Fibroblast of skin of left biceps (primary cell): Measurements from ENCODE around the gene ELANE.
A peak's percentile ranks its signal among the peaks of the same experiment; 100 is the strongest.
"Not testable (repeated sequence)": the region's sequence is repeated elsewhere in the genome, so short reads cannot be mapped to it uniquely, and the experiment has no call there.

Experiments used
- DNase-seq, 2 experiments: peaks; one replicate each; pipeline ENCODE4 v3.0.0-alpha.2; 2013; ENCODE audit warnings: low read depth in 2 of 2

Gene ELANE

DNA sequence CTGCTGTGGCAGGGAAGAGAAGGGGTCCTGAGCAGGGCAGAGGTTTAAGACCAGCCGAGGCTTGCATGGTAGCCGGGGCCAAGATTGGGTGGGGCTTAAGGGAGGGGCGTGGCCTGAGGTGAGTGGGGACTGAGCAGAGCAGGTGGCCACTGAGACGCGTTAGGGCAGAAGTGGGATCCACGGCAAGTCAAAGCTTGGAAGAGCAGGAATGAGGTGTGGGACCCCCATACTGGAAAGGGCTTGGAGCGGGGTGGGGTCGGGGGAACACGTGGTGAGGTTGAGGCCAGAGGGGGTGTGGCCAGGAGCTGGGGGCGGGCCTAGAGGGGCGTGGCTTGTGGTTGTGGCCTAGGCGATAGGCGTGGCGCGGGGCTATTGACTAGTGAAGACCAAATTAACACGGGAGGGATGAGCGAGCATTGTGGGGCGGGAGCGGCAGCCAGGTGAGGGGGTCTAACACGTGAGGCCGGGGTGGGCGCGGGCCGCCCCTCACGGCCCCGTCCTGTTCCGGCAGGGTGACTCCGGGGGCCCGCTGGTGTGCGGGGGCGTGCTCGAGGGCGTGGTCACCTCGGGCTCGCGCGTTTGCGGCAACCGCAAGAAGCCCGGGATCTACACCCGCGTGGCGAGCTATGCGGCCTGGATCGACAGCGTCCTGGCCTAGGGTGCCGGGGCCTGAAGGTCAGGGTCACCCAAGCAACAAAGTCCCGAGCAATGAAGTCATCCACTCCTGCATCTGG, 10.6 kb downstream of the ELANE start:
- no peak for DNase-seq

DNA sequence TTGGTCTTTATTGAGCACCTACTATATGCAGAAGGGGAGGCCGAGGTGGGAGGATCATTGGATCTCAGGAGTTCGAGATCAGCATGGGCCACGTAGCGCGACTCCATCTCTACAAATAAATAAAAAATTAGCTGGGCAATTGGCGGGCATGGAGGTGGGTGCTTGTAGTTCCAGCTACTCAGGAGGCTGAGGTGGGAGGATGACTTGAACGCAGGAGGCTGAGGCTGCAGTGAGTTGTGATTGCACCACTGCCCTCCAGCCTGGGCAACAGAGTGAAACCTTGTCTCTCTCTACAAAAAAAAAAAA, 11.2 kb downstream of the ELANE start:
- no peak for DNase-seq

DNA sequence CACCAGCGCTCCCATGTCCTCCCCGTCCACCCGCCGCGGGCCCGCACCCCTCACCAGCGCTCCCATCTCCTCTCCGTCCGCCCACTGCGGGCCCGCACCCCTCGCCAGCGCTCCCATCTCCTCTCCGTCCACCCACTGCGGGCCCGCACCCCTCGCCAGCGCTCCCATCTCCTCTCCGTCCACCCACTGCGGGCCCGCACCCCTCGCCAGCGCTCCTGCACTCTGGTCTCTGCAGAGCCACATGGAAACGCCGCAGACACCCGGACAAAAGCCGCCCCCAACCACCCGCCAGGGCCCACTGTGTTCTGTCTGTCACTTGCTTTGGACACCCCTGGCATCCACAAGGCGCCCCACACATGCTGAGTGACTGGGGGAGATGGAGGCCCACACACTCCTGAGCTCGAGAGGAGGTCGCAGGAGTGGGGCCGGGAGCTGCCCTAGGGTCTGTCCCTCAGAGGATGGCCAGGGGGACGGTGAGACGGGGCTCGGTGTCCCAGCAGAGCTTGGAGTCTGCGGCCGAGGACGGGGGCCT, 14.7 kb downstream of the ELANE start:
- DNase-seq, result no peak

- no peak for DNase-seq
Measured at GRCh38 chr19:867301-867793, 15.2 kb downstream of the ELANE start.

- no peak for DNase-seq
Measured at GRCh38 chr19:867855-868457, 15.9 kb downstream of the ELANE start.

DNA sequence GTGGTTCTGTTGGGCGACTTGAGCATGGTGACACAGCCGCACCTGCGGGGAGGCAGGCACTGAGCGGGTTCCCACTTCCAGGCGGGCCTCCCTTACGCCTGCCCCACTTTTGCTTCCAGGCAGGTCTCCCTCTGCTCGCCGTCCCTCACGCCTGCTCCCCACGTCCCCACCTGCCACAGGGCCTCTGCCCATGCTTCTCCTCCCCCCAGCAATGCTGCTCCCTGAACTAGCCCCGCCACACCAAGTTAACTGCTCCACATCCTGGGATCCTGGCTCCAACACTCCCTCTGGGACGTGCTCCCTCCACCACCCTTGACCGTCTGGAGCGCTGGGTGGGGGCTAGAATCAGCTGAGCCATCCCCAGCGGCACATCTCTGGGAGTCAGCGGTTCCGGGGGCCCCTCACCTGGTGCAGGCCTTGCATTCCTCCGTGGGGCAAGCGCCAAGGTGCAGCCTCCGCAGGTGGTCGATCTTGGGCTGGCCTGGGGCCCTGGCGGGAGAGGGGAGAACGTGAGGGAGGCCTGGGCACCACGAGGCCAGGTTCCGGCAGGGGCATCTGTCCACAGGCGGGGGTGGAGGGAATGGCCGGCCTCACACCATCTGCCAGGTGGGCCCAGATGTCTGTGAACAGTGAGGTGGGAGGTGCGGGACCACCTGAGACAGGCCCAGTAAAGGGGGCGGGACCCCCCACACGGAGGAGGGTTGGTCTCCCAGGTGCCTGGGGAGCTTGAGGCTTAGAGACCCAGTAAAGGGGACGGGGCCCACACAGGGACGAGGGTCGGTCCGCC, 16.5 kb downstream of the ELANE start:
- DNase-seq, result no peak

DNA sequence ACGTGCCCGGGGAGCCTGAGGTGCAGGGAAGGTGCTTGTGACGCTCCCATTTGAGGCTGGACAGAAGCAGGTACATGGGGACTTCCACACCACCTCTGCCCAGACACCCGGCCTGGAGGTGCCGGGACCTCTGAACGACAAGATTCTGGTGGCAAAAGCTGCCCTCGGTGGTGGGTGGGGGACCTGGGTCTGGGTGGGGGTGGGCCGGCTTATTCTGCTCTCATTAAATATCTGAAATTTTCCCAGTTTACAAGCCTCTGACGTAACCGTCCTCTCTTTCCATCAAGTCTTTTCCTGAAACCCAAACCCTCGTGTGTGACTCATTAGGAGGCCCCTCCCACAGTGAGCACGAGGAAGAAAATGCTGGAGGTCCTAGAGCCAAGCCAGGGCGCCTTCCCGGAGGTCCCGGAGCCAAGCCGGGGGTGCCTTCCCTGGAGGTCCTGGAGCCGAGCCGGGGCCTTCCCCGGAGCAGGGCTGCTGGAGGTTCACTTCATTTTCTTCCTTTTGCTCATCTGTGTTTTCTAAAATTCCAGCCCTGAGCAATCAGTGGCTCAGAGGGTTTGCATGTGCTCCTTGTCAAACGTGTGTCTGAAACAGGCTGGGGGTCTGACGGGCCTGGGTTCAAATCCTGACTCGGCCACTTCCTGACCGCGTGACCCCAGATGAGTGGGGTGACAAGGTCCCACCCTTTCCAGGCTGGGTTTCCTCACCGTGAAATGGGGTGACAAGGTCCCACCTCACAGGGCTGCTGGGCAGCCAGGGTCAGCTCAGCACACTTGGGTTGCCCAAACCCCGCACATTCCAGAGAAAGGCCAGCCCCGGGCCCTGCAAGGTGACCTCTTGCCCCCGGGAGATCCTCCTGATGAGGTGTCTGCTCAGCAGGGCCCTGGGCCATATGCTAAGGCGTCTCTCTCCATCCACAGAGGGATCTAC, 17.4 kb downstream of the ELANE start:
- DNase-seq, result peak; percentile 90 to 93

- no peak for DNase-seq
Measured at GRCh38 chr19:870314-870713, 18.2 kb downstream of the ELANE start.

DNA sequence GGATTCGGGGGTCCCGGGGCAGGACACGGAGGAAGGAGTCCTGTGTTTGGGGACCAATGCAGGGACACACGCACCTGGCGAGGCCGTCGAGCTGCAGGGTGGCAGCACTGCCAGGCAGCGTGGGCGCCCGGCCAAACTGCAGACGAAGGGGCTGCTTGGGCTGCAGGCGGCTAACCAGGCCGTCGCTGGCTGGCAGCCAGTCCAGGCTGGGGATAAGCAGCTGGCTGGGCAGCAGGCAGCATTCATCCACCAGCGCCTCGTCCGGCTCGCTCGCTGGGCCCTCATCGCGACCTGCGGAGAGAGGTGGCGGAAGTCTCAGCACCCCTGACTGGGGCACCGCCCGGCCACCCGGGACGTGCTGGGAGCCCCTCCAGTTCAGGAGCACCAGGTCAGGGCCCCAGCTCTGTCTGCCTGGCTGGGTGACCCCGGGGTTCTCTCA, 18.9 kb downstream of the ELANE start:
- DNase-seq, result no peak

GRCh38 chr19:871446-872265, 19.6 kb downstream of the ELANE start:
- DNase-seq, result no peak

- no peak for DNase-seq
Measured at GRCh38 chr19:872266-872951, 20.3 kb downstream of the ELANE start.

DNA sequence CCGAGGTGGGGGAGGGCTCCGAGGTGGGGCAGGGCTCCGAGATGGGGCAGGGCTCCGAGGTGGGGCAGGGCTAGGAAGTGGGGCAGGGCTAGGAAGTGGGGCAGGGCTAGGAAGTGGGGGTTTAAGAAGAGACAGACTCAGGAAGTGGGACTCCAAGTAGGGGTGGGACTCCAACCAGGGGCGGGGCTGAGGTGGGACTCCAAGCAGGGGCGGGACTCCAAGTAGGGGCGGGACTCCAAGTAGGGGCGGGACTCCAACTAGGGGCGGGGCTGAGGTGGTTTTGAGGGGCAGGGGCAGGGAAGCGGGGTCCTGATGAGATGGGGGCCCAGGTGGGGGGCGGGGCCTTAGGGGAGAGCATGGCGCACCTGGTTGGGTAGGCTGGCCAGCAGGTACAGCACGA, 21.0 kb downstream of the ELANE start:
- DNase-seq, result no peak

DNA sequence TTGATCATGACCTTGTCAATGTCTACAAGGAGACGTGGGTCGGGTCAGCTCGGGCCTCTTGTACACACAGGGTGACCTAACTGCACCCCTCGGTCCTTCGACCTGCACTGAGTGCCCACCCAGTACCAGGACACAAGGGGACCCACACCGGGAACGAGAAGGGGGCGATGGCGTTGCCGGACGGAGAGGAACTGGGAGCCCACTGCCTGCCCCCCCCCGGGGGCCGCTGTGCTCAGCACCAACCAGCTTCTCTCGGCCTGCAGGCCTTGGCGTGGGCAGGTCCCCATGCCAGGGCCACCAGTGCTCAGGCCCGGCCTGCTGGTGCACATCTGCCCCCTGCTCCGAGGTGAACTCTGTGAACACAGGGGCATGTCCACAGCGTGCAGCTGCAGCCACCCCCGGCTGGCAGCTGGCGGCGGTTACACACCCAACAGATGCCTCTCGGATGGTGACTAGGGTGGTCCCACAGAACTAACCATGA, 21.5 kb downstream of the ELANE start:
- DNase-seq, result no peak

DNA sequence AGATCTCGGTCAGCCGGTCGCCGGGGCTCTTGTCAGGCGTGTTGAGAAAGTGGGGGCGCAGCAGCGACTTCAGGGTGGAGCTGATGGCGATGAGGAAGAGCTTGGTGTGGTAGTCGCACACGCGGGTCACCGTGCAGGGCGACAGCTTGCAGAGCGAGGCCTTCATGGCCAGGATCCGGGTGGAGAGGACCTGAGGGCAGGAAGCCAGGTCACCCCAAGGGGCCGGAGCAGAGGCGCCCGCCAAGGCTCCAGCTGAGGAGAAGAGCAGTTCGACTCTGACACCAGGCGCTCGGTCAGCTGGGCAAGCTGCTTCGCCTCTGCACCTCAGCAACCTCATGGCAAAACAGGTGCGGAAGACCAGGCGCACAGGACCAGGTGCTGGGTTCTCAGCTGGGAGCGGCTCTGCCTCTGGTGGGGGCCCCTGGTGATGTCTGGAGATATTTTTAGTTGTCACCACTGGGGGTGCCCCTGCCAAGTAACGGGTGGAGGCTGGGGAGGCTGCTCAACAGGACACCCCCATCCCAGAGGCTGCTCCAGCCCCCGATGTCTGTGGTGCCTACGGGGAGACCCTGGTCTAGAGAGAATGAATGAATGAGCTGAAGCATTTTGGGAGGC, 23.3 kb downstream of the ELANE start:
- no peak for DNase-seq

- DNase-seq, result no peak
Measured at GRCh38 chr19:876089-876488, 24.0 kb downstream of the ELANE start.

- no peak for DNase-seq
Measured at GRCh38 chr19:876780-877314, 24.7 kb downstream of the ELANE start.

DNA sequence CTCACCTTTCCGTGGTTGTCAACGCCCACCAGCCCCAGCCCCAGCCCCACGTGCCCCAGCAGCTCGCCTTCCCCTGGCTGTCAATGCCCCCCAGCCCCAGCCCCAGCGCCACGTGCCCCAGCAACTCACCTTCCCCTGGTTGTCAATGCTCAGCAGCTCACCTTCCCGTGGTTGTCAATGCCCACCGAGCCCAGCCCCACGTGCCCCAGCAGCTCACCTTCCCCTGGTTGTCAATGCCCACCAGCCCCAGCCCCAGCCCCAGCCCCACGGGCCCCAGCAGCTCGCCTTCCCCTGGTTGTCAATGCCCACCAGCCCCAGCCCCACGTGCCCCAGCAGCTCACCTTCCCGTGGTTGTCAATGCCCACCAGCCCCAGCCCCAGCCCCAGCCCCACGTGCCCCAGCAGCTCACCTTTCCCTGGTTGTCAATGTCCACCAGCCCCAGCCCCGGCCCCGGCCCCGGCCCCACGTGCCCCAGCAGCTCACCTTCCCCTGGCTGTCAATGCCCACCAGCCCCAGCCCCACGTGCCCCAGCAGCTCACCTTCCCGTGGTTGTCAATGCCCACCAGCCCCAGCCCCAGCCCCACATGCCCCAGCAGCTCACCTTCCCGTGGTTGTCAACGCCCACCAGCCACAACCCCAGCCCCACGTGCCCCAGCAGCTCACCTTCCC, 26.0 kb downstream of the ELANE start:
- DNase-seq, result not testable (repeated sequence)

DNA sequence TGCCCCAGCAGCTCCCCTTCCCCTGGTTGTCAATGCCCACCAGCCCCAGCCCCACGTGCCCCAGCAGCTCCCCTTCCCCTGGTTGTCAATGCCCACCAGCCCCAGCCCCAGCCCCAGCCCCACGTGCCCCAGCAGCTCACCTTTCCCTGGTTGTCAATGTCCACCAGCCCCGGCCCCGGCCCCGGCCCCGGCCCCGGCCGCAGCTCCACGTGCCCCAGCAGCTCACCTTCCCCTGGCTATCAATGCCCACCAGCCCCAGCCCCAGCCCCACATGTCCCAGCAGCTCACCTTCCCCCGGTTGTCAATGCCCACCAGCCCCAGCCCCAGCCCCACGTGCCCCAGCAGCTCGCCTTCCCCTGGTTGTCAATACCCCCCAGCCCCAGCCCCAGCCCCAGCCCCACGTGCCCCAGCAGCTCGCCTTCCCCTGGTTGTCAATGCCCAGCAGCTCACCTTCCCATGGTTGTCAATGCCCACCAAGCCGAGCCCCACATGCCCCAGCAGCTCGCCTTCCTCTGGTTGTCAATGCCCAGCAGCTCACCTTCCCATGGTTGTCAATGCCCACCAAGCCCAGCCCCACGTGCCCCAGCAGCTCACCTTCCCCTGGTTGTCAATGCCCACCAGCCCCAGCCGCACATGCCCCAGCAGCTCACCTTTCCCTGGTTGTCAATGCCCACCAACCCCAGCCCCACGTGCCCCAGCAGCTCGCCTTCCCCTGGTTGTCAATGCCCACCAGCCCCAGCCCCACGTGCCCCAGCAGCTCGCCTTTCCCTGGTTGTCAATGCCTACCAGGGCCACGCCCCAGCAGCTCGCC, 26.9 kb downstream of the ELANE start:
- DNase-seq, result not testable (repeated sequence)
